GM12878 (cell line): Measurements from ENCODE around the gene PDSS2. TPM values are rescaled to one million over a fixed set of nuclear protein-coding genes. Genes with fewer than 3 reads are reported as not detected.
A peak's percentile ranks its signal among the peaks of the same experiment; 100 is the strongest.

Experiments used
- ATAC-seq: fragments of 200-7000 bp; cut with Tn5 transposase; 3 replicates; pipeline ENCODE4 v1.9.1; 2020; ENCODE audit warnings: mild to moderate bottlenecking, moderate library complexity
- BruUV-seq: library from RNA; stranded (reverse); fragments of 400-500 nt; replicated peaks from 2 replicates; lab custom pipeline; 2021; lab: Mats Ljungman, UMichigan
- CTCF ChIA-PET: fragments of 300-600 bp; sonication (Branson Sonifier 250); formaldehyde crosslinking; extraction: SDS; loops from one replicate; lab custom pipeline; 2021; ENCODE audit warnings: inconsistent platforms; lab: Yijun Ruan, JAX
- POLR2A ChIA-PET: fragments of 350-600 bp; formaldehyde crosslinking; extraction: SDS; loops from one replicate; lab custom pipeline; 2021; ENCODE audit warnings: inconsistent platforms; lab: Charles Lee
- RAD21 ChIA-PET: fragments of 300-600 bp; sonication (Branson Sonifier 250); formaldehyde crosslinking; loops from one replicate; lab custom pipeline; 2023; ENCODE audit warnings: antibody characterized with exemption; ENCODE audit not compliant: unreplicated experiment; lab: Charles Lee
- SMC1A ChIA-PET: fragments of 300-600 bp; sonication (Branson Sonifier 250); formaldehyde crosslinking; loops from one replicate; lab custom pipeline; 2023; ENCODE audit not compliant: unreplicated experiment, uncharacterized antibody; lab: Charles Lee
- DNase-seq: peaks from one replicate; pipeline ENCODE4 v3.0.0-alpha.2; 2011; ENCODE audit warnings: low read depth, low spot score
- FAIRE-seq: peaks from 3 replicates; lab custom pipeline; 2011; peaks lifted over from hg19 to GRCh38; lab: Jason Lieb, UNC
- H2AFZ ChIP-seq: 2 replicates; pipeline ENCODE4 v1.6.0; 2011; ENCODE audit warnings: low read depth, low read length, control low read depth; ENCODE audit not compliant: control insufficient read depth
- H3K27ac ChIP-seq: 2 replicates; pipeline ENCODE4 v1.5.1; 2011; ENCODE audit warnings: control low read depth; ENCODE audit not compliant: control insufficient read depth, insufficient read depth
- H3K27me3 ChIP-seq, 2 experiments: replicated peaks in 1 of 2; 2 replicates each; pipeline versions ENCODE4 v1.6.0 to v1.6.1; 2011; ENCODE audit warnings: low read length in 1 of 2; ENCODE audit not compliant: control insufficient read depth in 2 of 2, insufficient read depth in 2 of 2
- H3K36me3 ChIP-seq, 2 experiments: 2 replicates each; pipeline ENCODE4 v1.5.1; 2011; ENCODE audit warnings: low read length in 1 of 2; ENCODE audit not compliant: control insufficient read depth in 2 of 2, insufficient read depth in 2 of 2
- H3K4me1 ChIP-seq: 2 replicates; pipeline ENCODE4 v1.6.1; 2011; ENCODE audit warnings: mild to moderate bottlenecking, low read length, moderate library complexity, mixed read lengths; ENCODE audit not compliant: control insufficient read depth, insufficient read depth
- H3K4me2 ChIP-seq: 2 replicates; pipeline ENCODE4 v1.6.0; 2011; ENCODE audit warnings: control low read depth; ENCODE audit not compliant: control insufficient read depth, insufficient read depth
- H3K4me3 ChIP-seq: fragments of 200-600 bp; sonication (generic); 2 replicates; pipeline ENCODE4 v1.5.1; 2016
- H3K79me2 ChIP-seq: 2 replicates; pipeline ENCODE4 v1.6.0; 2011; ENCODE audit warnings: low read length; ENCODE audit not compliant: control insufficient read depth, insufficient read depth
- H3K9ac ChIP-seq: 2 replicates; pipeline ENCODE4 v1.8.0; 2011; ENCODE audit warnings: low read length, control low read depth, mixed read lengths; ENCODE audit not compliant: control insufficient read depth, insufficient read depth
- H3K9me3 ChIP-seq: replicated peaks from 3 replicates; pipeline ENCODE4 v1.5.1; 2011; ENCODE audit warnings: mild to moderate bottlenecking, low read length; ENCODE audit not compliant: control insufficient read depth, insufficient read depth
- H4K20me1 ChIP-seq: 2 replicates; pipeline ENCODE4 v1.6.0; 2011; ENCODE audit not compliant: control insufficient read depth, insufficient read depth
- ATF7 ChIP-seq: fragments of 450-650 bp; IDR thresholded peaks from 2 replicates; pipeline ENCODE4 v1.6.1; 2016; ENCODE audit warnings: low read depth, mild to moderate bottlenecking
- BACH1 ChIP-seq: fragments of 450-650 bp; IDR thresholded peaks from 2 replicates; pipeline ENCODE4 v1.6.1; 2017; ENCODE audit warnings: mild to moderate bottlenecking, borderline replicate concordance
- EP300 ChIP-seq, 2 experiments: fragments of 150-350 bp in 1 of 2; IDR thresholded peaks; 2 replicates each; pipeline ENCODE4 v1.6.1; 2011 to 2012; ENCODE audit warnings: low read depth in 2 of 2, low read length in 2 of 2, borderline replicate concordance in 1 of 2, improper control_type of control experiment in 1 of 2, inconsistent platforms in 1 of 2; ENCODE audit not compliant: control insufficient read depth in 1 of 2
- GABPA ChIP-seq: IDR thresholded peaks from 2 replicates; pipeline ENCODE4 v1.6.1; 2014; ENCODE audit warnings: antibody characterized with exemption, low read depth, mild to moderate bottlenecking, inconsistent platforms
- GATAD2B ChIP-seq: fragments of 450-650 bp; conservative IDR thresholded peaks from 2 replicates; pipeline ENCODE4 v1.6.1; 2017; ENCODE audit warnings: low read depth, mild to moderate bottlenecking, moderate library complexity
- HCFC1 ChIP-seq: fragments of 150-350 bp; IDR thresholded peaks from 2 replicates; pipeline ENCODE4 v1.6.1; 2014; ENCODE audit warnings: low read length
- PBX3 ChIP-seq: IDR thresholded peaks from 2 replicates; pipeline ENCODE4 v1.6.1; 2011; ENCODE audit warnings: mild to moderate bottlenecking, low read depth, low read length, moderate library complexity; ENCODE audit not compliant: insufficient replicate concordance
- PML ChIP-seq: IDR thresholded peaks from 2 replicates; pipeline ENCODE4 v1.6.1; 2012; ENCODE audit warnings: low read length, inconsistent platforms
- TCF7 ChIP-seq: IDR thresholded peaks from 2 replicates; pipeline ENCODE4 v1.6.1; 2014; ENCODE audit warnings: antibody characterized with exemption, borderline replicate concordance
- USF1 ChIP-seq: IDR thresholded peaks from 2 replicates; pipeline ENCODE4 v1.6.1; 2011; ENCODE audit warnings: borderline replicate concordance, low read depth, mild to moderate bottlenecking, moderate library complexity, mixed read lengths, low read length; ENCODE audit not compliant: insufficient read depth; ENCODE audit errors: extremely low read length
- ZNF217 ChIP-seq: fragments of 450-650 bp; IDR thresholded peaks from 2 replicates; pipeline ENCODE4 v1.6.1; 2017; ENCODE audit warnings: antibody characterized with exemption, mild to moderate bottlenecking
- ZNF24 ChIP-seq: fragments of 450-650 bp; IDR thresholded peaks from 2 replicates; pipeline ENCODE4 v1.6.1; 2017; ENCODE audit warnings: antibody characterized with exemption, mild to moderate bottlenecking
- WGBS: methylation state at CpG from one replicate; pipeline ENCODE4 v1.1.6; 2016; ENCODE audit warnings: low lambda C conversion rate; ENCODE audit not compliant: insufficient replicate concordance, insufficient coverage; ENCODE audit errors: missing lambda C conversion rate; 5-methylcytosine and 5-hydroxymethylcytosine counted together
- in situ Hi-C: fragments of 300-500 bp; cut with MboI; formaldehyde crosslinking; loops from 9 replicates; pipeline ENCODE4 v1.14.3; 2018; ENCODE audit warnings: mixed read lengths
- intact Hi-C: fragments of 100-400 bp; cut with micrococcal nuclease; formaldehyde crosslinking; loops from one replicate; pipeline ENCODE4 v1.14.2; 2022; ENCODE audit not compliant: unreplicated experiment
- polyA plus RNA-seq, 11 experiments: library from polyadenylated mRNA; depleted of rRNA in 4 of 11; unstranded in 6 of 11; stranded (reverse) in 5 of 11; fragments of >200 nt; fragmentation: Nextera tagmentation in 4 of 11; fragmentation: Illumina TruSeq in 1 of 11; extraction: Ambion mirVana in 4 of 11; extraction: Trizol in 1 of 11; gene quantifications; 1 replicate in 1 of 11; 2 replicates in 10 of 11; pipeline versions ENCODE4 v1.2.1 to v1.2.3, GENCODE V29; 2011 to 2016; ENCODE audit warnings: inconsistent platforms in 2 of 11, missing spikeins in 2 of 11, low read depth in 1 of 11
- total RNA-seq, 4 experiments: library from RNA; depleted of rRNA in 3 of 4; stranded (reverse); fragments of >200 nt in 3 of 4; fragmentation: Illumina TruSeq in 1 of 4; extraction: Trizol in 1 of 4; gene quantifications; 2 replicates each; pipeline versions ENCODE4 v1.2.1 to v1.2.3, GENCODE V29; 2013 to 2021

PDSS2 gene
- total and polyA plus RNA-seq, 10 of the 15 experiments (the other 5 are each of a cell fraction or from before 2014, with no cell fraction given), result 7.7 to 15.5 (median 9.6) TPM

- POLR2A ChIA-PET, result interaction anchor here (0.5 to 0.7 kb wide), 2 partner anchors 233 to 669 kb away, joined by 3 read pairs; no protein-coding TSS in a partner anchor
- Histone ChIP-seq H3K79me2 (no peaks in the 10 kb centered on the region), H3K27ac (no peak overlapping the region), H2AFZ (no peak overlapping the region), H4K20me1 (no peaks in the 10 kb centered on the region), H3K4me3 (no peak overlapping the region), H3K36me3 (no peaks in the 10 kb centered on the region), H3K4me1 (0 out of 2 replicates have a peak, but pooled peaks cover 8% of the 10 kb centered on the region), H3K27me3 (no peaks in the 10 kb centered on the region), H3K9ac (no peak overlapping the region), H3K9me3 (no peaks in the 10 kb centered on the region), H3K4me2 (no peak overlapping the region)
- CTCF ChIA-PET, result no interaction called here
- TF ChIP-seq ZNF24, result no peak
- no peak for TF ChIP-seq GABPA
- TF ChIP-seq HCFC1, result no peak
- no peak for TF ChIP-seq GATAD2B
- TF ChIP-seq PML, result no peak
- TF ChIP-seq ATF7, result no peak
- no peak for TF ChIP-seq BACH1
- TF ChIP-seq ZNF217, result no peak
- no peak for TF ChIP-seq PBX3
- TF ChIP-seq USF1, result no peak
- no peak for TF ChIP-seq TCF7
- no peak for TF ChIP-seq EP300 (IDR thresholded peaks at IDR 0.05; ENCODE audit: borderline replicate concordance in 1 of 2, control insufficient read depth in 1 of 2, low read depth in 2 of 2, low read length in 2 of 2)
- SMC1A ChIA-PET, result no interaction called here
- RAD21 ChIA-PET, result no interaction called here
- FAIRE-seq (peak; percentile 13), DNase-seq (no peak), ATAC-seq (no peak)
- 70% methylated on average over 8 of the region's 8 CpGs for WGBS
- intact Hi-C loops (no loop called here), in situ Hi-C loops (no loop called here)
- BruUV-seq, result no TSS peak
These were observed 306.5 kb downstream of the PDSS2 start for GRCh38 chr6:107152638-107153430.
